ENCODE results near the gene MRLN. TPM values are rescaled to one million over a fixed set of nuclear protein-coding genes. Genes with fewer than 3 reads are reported as not detected.

The MRLN gene
- polyA plus RNA-seq, 1 donor (not counting 4 experiments of a cell fraction or from before 2014, with no cell fraction given) = not detected

- H3K27me3 ChIP-seq (ENCODE audit: control insufficient read depth, extremely low read depth, insufficient read depth, low read length) = peaks cover 24% of the 10 kb centered on the region
- H3K9ac ChIP-seq (ENCODE audit: control insufficient read depth, extremely low read depth, insufficient read depth, low read length) = no peak overlapping the region
- no peak overlapping the region for H2AFZ ChIP-seq (ENCODE audit: control insufficient read depth, low read length)
- H3K79me2 ChIP-seq (ENCODE audit: control insufficient read depth, insufficient read depth, low read length) = no peaks in the 10 kb centered on the region
- FAIRE-seq = no peak
- H3K4me3 ChIP-seq (ENCODE audit: control insufficient read depth in 2 of 3, extremely low read depth in 1 of 3, insufficient read depth in 2 of 3, low read depth in 1 of 3, low read length in 3 of 3) = no peak overlapping the region
- TF ChIP-seq CTCF (optimal IDR thresholded peaks at IDR 0.05 in 1 of 3, IDR thresholded peaks at IDR 0.05 in 1 of 3, conservative IDR thresholded peaks at IDR 0.05 in 1 of 3; ENCODE audit: extremely low read depth in 1 of 3, insufficient read depth in 2 of 3, low read length in 3 of 3) = no peak
- TF ChIP-seq EZH2 (IDR thresholded peaks at IDR 0.05; ENCODE audit: low read length) = no peak
- no peaks in the 10 kb centered on the region for H3K9me3 ChIP-seq (ENCODE audit: control insufficient read depth, low read depth, low read length)
- no peaks in the 10 kb centered on the region for H3K36me3 ChIP-seq (ENCODE audit: control insufficient read depth in 2 of 2, extremely low read depth in 1 of 2, insufficient read depth in 2 of 2, low read length in 2 of 2)
- DNase-seq (ENCODE audit: low read depth, low spot score) = no peak
- H3K4me2 ChIP-seq (ENCODE audit: control insufficient read depth, extremely low read depth, insufficient read depth, low read depth, low read length) = no peak overlapping the region
- no peaks in the 10 kb centered on the region for H4K20me1 ChIP-seq (ENCODE audit: control insufficient read depth, extremely low read depth, insufficient read depth, low read length)
- no peaks in the 10 kb centered on the region for H3K9me1 ChIP-seq (ENCODE audit: control insufficient read depth, extremely low read depth, insufficient read depth, low read length)
- H3K27ac ChIP-seq (ENCODE audit: control insufficient read depth, insufficient read depth, low read length) = no peak overlapping the region
- dilution Hi-C loops (cut with MboI; ENCODE audit: extremely low pct_ligation_motif_present, low sequenced_read_pairs) = no loop called here
- peaks cover 9% of the 10 kb centered on the region for H3K4me1 ChIP-seq (ENCODE audit: control insufficient read depth, extremely low read depth, insufficient read depth, low read length)
Measured at GRCh38 chr10:59711871-59712494, 41.3 kb downstream of the MRLN start.

DNA sequence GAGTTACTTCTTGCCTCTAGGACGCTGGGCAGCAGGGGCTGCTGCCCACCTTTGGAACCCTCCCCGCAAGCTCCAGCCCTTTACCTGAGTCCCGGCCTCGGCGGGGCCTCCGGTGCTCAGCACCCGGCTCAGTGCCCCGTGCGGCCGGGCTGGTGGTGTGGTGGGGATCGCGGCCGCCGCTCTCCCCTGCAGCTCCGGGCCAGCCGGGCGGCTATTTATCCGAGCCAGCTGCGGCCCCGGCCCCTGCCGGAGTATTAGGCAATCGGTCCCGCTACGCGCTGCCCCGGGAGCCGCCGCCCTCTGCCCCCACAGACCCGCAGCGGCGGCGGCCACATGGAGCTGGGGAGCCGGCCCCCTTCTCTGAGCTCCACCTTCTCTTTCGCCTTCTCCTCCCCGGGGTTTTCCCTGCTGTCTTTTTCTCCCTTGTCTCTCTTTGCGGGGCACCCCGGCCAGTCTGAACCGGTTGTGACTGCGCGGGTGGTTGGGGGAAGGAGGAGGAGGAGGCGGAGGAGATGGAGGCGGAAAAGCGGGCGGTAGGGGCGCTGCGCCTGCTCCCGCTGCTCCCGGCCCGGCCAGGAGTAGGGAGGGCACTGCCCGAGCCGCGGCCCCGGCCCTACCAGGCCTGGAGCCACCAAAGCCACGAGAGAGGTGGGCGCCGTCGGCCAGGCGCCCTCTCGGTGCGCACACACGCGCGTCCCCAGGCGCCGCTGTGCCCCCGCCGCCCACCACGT lies 43.7 kb downstream of the MRLN start, which contains the start of gene SLC16A9:
SLC16A9 (minus strand) TSS at position 456 of the 731 bp plus-strand sequence. CDS start 25,559 bp downstream, outside the sequence.
- H3K4me1 ChIP-seq (ENCODE audit: control insufficient read depth, extremely low read depth, insufficient read depth, low read length) = peaks cover 9% of the 10 kb centered on the region
- peak within 1 kb of the TSS; percentile 83 for H2AFZ ChIP-seq (ENCODE audit: control insufficient read depth, low read length)
- TF ChIP-seq EZH2 (IDR thresholded peaks at IDR 0.05; ENCODE audit: low read length) (no peak), CTCF (optimal IDR thresholded peaks at IDR 0.05 in 1 of 3, IDR thresholded peaks at IDR 0.05 in 1 of 3, conservative IDR thresholded peaks at IDR 0.05 in 1 of 3; ENCODE audit: extremely low read depth in 1 of 3, insufficient read depth in 2 of 3, low read length in 3 of 3) (peak in 2 of 3 experiments; percentile 40 to 64)
- H3K4me3 ChIP-seq (ENCODE audit: control insufficient read depth in 2 of 3, extremely low read depth in 1 of 3, insufficient read depth in 2 of 3, low read depth in 1 of 3, low read length in 3 of 3) = peak within 1 kb of the TSS; percentile 52 to 80 (median 72)
- H3K36me3 ChIP-seq (ENCODE audit: control insufficient read depth in 2 of 2, extremely low read depth in 1 of 2, insufficient read depth in 2 of 2, low read length in 2 of 2) = no peaks in the 10 kb centered on the region
- peaks cover 18% of the 10 kb centered on the region for H3K27me3 ChIP-seq (ENCODE audit: control insufficient read depth, extremely low read depth, insufficient read depth, low read length)
- H3K4me2 ChIP-seq (ENCODE audit: control insufficient read depth, extremely low read depth, insufficient read depth, low read depth, low read length) = peak within 1 kb of the TSS; percentile 88
- H3K79me2 ChIP-seq (ENCODE audit: control insufficient read depth, insufficient read depth, low read length) = no peaks in the 10 kb centered on the region
- H3K9me1 ChIP-seq (ENCODE audit: control insufficient read depth, extremely low read depth, insufficient read depth, low read length) = no peaks in the 10 kb centered on the region
- H3K9ac ChIP-seq (ENCODE audit: control insufficient read depth, extremely low read depth, insufficient read depth, low read length) = peak within 1 kb of the TSS; percentile 59
- H3K27ac ChIP-seq (ENCODE audit: control insufficient read depth, insufficient read depth, low read length) = no peak within 1 kb of the TSS
- H4K20me1 ChIP-seq (ENCODE audit: control insufficient read depth, extremely low read depth, insufficient read depth, low read length) = no peaks in the 10 kb centered on the region
- H3K9me3 ChIP-seq (ENCODE audit: control insufficient read depth, low read depth, low read length) = no peaks in the 10 kb centered on the region
- dilution Hi-C loops (cut with MboI; ENCODE audit: extremely low pct_ligation_motif_present, low sequenced_read_pairs) = no loop called here
- no peak for FAIRE-seq
- no peak for DNase-seq (ENCODE audit: low read depth, low spot score)
